HG02981 (cell line): ENCODE measurements around the gene TMCO2.

Experiments
- ATAC-seq: cut with Tn5 transposase; IDR thresholded peaks from one replicate; pipeline ENCODE4 v1.9.1; 2021; ENCODE audit warnings: mild to moderate bottlenecking, moderate library complexity; ENCODE audit not compliant: unreplicated experiment

The TMCO2 gene

GRCh38 chr1:40257313-40257687 is 9.6 kb downstream of the TMCO2 start:
- no peak for ATAC-seq

GRCh38 chr1:40257688-40258444 is 10.1 kb downstream of the TMCO2 start, which contains the start of gene ZMPSTE24:
Gene ZMPSTE24 (plus strand): TSS chr1:40258236. CDS start chr1:40258272, 36 bp downstream.
- ATAC-seq, result peak; percentile 93

- ATAC-seq, result no peak
These were observed 10.7 kb downstream of the TMCO2 start for GRCh38 chr1:40258445-40258769.

- ATAC-seq, result no peak
These were observed 16.6 kb downstream of the TMCO2 start for GRCh38 chr1:40264354-40264781.

GRCh38 chr1:40265298-40265697 is 17.6 kb downstream of the TMCO2 start:
- no peak for ATAC-seq

- no peak for ATAC-seq
These were observed 18.2 kb downstream of the TMCO2 start for GRCh38 chr1:40265919-40266318.

GRCh38 chr1:40266786-40267535 is 19.2 kb downstream of the TMCO2 start:
- ATAC-seq, result no peak

- no peak for ATAC-seq
These were observed 20.0 kb downstream of the TMCO2 start for GRCh38 chr1:40267767-40268187.

GRCh38 chr1:40268211-40268610 is 20.5 kb downstream of the TMCO2 start:
- ATAC-seq, result no peak

- no peak for ATAC-seq
These were observed 22.6 kb downstream of the TMCO2 start for GRCh38 chr1:40270152-40270834.

- ATAC-seq, result no peak
These were observed 25.0 kb downstream of the TMCO2 start for GRCh38 chr1:40272653-40273213.

GRCh38 chr1:40273547-40274166 is 25.9 kb downstream of the TMCO2 start:
- no peak for ATAC-seq

- no peak for ATAC-seq
These were observed 26.6 kb downstream of the TMCO2 start for GRCh38 chr1:40274331-40274730.

GRCh38 chr1:40276122-40276521 is 28.4 kb downstream of the TMCO2 start:
- no peak for ATAC-seq

GRCh38 chr1:40281853-40282252 is 34.1 kb downstream of the TMCO2 start:
- no peak for ATAC-seq

GRCh38 chr1:40291293-40291692 is 43.6 kb downstream of the TMCO2 start:
- ATAC-seq, result no peak

- ATAC-seq, result no peak
These were observed 51.9 kb downstream of the TMCO2 start for GRCh38 chr1:40299366-40300248.

- ATAC-seq, result no peak
These were observed 52.5 kb downstream of the TMCO2 start for GRCh38 chr1:40300249-40300567.

GRCh38 chr1:40300651-40301050 is 52.9 kb downstream of the TMCO2 start:
- no peak for ATAC-seq

- no peak for ATAC-seq
These were observed 53.3 kb downstream of the TMCO2 start for GRCh38 chr1:40301066-40301465.
